Activated naive CD8-positive, alpha-beta T cell treated with anti-CD3 and anti-CD28 coated beads, Interleukin-2, amount 50 U/mL, for 16 hours (primary cell): ENCODE data around the gene PELO.

ENCODE experiments used
- DNase-seq: peaks from one replicate; pipeline ENCODE4 v3.0.0-alpha.2; 2020; ENCODE audit warnings: low read depth, low spot score

Gene PELO

DNA sequence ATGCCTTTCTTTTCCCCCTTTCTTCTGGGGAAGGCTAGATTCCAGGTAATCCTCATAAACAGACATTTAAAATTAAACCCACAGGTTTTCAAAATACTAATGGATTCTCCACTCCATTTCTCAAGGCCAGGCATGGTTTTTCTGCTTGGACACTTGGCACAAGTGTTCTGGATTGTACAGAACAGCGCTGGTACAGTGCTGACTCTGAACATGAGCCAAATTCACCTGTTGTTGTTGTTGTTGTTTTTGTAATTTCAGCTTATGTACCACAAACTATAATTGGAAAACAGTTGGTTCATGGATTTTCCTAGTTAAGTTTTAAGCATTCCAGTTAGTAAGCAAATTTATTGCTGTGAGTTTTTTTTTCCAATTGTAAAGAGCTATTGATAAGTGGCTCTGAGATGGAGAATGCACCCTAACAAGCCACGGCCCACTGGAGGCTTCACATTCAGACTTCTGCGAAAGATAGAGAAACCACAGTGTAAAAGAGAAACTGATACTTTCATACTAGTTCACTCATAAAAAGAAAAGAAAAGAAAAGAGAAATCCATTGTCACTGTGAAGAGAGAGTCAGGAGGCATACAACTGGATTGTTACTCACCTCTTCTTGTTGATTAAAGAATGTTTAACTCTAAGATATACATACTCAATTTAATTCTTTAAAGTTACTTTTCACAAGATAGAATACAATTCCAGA is 16.2 kb upstream of the PELO start:
- DNase-seq = no peak

DNA sequence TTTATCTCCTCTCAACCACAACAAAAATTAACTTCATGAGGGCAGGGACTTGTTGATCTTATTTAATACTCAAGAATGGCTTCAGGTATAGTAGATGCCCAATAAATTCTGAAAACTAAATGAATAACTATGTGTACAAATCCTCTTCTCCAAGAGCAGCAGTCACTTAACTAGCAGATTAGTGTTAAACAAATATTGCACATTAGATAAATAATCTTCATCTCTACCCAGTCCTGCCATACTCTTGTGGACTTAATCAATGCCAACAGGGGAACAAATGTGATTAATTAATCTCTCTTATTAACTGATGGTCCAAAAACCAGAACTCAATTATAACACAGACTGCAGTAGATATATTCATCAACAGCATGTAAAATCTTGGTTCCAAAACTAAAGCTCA is 15.0 kb upstream of the PELO start:
- DNase-seq = no peak

DNA sequence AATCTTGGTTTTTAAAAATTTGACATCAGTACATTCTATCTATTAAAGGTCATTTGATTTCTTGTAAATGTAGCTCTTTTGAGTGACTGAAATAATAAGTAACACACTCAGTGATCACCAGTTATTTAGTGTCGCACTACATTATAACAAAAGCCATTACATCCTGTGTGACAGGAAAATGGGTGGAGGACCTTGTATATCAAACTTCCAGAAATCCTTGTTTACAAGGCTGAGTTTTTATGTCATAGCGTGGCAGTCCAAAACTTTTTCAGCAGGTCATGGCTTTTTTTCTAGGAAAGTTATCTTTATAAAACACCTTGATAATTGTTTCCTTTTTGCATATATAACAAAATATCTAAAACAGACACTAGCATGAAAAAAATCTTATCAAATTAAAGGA is 14.4 kb upstream of the PELO start:
- no peak for DNase-seq

DNA sequence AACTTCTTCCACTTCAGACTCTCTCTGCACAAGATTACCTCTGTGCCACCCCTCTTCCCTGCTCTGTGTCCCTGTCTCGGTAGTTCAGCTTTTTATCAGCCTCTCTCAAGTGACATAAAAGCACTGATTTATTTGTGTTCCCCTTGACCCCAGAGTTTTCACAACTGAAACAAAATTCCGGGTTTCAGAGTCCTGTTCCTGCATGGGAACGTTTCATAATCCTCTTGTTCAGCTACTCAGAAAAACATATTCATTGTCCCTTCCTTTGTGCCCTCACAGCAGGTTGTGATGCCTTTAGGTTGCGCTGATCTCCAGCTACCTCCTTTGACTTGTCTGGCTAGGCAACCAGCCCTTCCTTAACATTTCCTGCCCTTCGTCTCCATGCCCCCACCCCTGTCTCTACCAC is 13.7 kb upstream of the PELO start:
- no peak for DNase-seq

DNA sequence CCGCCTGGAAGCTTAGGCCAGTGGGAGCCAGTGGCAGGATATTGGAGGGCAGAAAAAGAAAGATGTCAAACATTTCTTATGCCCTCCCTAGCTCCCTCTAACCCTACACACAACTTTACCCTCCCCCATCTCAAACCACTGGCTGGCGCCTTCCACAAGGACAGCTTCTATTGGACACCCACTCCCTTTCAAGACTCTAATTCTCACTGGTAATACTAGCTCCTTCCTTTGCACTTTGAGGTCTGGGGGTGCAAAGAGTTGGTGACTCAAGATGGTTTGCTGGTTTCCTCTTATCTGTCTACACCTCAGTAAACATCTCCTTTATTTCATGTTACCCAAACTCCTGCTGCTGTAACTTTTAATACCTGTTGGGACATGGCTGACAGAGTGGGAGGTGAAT is 11.6 kb upstream of the PELO start:
- DNase-seq = no peak

DNA sequence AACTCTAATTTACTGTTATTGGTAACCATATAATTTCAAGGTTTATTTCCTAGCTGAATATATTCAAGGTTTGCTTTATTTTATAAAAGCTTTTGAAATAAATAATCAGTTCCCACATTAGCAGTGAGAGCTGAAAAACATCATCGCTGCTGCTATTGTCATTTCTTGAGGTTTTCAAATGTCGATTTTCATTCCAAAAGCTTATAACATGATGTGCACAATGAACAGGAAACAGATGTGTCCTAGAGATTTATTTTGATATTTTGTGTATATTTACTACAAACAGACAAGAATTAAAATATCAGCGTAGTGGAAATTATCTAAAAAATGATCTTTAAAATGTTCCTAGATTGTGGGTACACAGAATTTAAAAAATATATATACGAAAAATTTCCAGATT is 10.5 kb upstream of the PELO start:
- DNase-seq = no peak

DNA sequence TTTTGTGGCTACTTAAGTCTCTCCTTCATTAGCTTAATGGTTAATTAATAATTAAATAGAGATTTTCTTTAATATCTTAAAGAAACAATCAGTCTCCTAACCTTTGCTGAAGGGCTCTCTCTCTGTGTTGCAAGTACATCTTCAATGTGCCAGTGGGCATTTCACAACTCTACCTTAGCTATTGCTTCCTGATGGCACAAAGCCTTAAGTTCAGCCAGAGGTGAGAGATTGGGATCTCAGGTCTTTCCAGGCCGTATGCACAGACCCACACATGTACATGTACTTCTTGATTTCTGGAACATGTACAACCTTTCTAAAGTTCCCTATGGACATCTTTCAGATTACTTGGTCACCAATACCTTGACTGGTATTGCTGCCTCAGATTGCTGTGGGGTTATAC is 8.9 kb upstream of the PELO start:
- DNase-seq = no peak

DNA sequence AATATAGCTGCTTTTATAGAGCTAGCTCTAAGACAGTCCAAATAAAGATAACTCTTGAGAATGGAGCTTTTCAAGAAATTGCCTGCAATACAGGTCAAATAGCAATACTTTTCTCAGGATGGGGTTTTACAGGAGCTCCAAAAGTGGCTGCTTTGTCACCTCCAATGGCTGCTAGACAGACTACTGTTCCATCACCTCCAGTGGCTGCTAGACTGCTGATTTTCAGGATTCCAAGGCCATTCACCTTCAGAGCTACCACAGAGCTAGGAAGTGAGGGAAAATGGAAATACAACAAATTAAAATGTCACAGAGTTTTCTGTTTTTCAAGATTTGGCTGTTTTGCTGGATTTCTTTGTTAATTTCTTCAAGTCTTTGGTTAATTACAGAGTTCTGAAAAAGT is 8.5 kb upstream of the PELO start:
- no peak for DNase-seq

DNA sequence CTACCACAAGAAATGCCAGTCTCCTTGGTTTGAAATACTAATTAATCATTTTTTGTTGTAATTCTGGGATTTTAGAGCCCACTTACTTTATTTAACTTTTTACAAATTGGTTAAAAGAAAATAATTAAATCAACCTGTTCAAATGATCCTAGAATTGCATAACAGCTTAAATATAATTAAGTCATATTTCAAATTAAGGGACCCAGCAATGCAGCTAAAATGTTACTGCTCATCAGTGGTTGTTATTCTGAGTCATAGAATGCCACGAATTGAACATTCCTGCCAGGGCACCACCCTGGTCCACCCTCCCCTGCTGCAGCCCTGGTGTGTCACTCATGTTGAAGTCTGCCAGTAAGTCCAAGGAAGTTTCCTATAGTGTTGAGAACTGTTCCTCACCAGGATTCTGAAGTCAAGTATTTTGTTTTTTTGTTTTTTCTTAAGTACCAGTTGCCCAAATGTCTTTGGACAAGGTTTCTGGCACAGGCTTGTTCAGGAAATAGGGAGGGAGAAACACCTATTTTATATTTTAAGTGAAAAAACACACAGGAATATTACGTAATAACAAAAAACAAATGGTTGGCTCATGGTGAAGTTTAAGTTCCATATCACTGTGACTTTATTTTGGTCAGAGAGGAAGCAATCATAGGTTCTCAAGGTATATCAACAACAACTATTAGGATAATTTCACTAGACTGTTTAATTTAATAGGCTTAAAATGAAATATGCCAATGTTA is 4.3 kb upstream of the PELO start:
- no peak for DNase-seq

DNA sequence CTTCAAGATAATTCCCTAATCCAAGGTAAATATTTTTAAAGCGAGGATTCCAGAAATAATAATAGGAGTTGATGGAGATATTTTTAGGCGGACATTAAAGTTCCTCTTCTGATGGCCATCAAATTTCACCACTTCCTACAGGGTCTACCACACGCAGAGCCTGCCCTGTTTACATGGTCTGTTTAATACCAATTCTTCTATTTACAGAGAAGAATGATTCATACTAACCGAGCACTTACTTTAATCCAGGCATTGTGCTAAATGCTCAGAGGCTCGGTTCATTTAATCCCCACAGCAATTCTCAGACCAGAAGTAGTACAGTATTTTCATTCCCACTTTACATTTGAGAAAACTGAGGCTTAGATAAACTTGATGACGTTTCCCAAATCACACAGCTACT is 3.0 kb upstream of the PELO start:
- no peak for DNase-seq

DNA sequence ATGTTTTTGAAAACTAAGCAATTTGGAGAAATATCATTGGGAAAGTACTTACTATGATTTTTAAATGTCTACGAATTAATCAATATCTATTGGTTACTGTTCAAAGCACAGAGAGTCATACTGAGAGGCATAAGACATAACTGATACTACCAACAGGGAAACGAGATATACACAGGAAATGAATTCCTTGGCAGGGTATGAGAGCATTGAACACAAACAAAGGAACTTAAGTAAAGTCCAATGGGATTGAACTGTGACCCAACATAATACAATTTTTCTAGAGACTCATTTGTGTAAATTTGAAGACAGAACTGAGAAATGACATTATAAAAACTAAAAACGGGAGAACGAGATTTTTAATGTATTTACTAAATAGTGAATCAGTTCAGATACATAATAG is 1.3 kb upstream of the PELO start:
- no peak for DNase-seq

DNA sequence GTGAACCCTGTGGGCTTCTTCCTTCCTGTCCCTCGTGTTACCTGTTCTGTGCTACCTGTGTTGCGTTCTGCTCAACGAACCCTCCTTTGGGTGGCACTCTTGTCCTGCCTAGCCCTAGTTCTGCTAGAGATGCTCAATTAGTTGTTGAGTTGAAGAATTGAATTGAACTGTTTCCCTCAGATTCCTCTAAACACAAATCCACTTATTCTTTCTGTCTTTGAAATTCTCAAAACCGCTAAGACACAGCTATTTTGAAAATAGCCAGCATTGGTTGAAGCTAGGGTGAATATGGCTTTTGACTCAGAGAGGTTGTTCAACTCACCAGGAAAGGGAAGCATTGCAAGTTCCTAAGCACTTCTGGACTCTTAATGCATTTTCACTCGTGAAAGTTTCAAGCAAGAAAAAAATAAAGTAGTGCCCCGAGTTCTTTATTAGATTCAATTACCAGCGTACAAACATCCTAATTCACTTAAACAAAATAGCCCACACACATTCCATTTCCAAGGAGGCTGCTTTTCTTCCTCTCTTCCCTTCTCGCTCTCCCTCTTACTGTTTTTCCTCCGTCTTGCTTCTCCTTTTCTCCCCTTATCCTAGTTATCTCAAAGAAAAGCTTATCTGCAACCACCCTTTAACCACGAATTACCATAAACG is 642 bp upstream of the PELO start:
- DNase-seq = no peak

DNA sequence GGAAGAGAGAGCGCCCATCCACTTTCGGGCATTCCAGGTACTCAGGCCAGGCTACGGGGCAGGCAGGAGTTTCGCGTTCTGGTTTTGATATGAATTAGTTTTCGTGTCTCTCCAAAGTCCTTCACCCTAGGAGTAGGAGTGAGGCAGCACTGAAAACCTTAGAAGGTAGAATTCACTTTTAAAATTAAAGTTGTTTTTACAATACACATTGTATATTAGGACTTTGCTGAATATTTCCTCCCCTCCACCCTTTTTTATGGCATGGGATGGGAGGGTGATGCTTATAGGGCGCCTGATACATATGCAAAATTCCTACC is 747 bp downstream of the PELO start:
- DNase-seq = no peak

DNA sequence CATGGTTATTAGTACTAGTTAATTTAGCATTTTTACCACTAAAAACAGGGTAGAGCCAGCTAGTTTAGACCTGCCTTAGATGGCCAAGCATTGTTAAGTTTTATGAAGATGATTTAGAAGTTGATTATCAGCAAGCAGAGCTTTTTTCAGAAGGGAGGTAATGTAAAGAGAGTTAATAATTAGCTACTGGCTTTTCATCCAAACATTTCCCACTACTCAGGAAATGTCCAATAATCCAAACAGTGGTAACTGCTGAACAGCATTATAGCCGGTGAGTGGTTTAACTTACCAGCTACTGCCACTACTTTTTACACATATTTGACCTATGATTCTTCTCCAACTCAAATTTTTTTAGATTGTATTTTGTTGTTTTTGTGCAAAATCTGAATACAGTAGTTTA is 1.7 kb downstream of the PELO start:
- no peak for DNase-seq

DNA sequence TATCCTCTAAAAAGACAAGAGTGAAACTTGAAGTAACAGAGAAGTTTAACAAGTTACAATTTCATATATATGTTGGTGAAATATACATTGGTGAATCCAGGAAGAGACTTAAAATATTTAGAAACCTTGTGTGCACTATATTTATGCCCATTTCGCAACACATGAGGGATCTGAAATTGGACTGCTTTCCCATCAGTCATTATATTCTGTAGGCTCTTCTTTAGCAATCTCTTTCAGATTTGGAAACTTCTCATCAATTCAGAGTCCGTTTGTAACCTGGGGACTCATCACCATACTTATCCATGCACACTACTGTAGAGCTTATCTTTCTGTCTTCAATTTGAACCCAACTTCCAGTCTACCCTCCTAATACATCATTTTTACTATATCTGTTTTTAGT is 2.1 kb downstream of the PELO start:
- DNase-seq = no peak

DNA sequence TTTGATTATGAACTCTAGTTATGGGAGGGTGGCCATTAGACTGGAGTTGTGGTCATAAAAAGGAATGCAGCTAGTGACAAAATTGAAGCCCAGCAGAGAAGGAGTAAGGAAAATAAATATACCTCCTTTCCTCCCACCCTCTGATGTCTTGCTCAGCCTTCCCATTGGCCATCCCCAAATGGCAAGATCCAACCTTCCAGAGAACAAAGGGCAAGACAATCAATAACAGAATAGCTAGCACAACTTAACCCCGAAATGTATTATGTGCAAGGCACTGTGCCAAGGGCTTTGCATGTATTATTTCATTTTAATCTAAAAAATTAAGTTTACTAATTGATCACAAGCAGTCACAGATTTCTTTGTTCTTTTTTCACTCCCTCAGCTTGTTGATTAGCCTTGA is 3.6 kb downstream of the PELO start:
- DNase-seq = no peak

DNA sequence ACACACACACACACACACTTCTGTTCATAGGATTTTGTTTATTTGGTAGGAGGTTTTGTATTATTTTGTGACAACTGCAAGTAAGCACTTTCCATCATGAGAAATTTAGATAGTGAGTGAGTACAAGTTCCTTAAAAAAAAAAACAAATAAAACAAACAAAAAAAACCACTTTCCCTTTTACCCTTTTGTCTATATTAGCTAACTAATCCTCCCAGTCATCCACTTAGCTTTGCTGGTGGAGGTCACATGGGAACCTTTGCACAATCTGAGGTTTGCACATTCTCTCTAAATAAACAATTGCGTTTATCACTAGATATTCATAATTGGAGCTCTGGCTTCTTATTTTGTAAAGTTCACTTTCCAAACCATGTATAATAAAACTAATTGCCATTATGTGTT is 6.8 kb downstream of the PELO start:
- no peak for DNase-seq

DNA sequence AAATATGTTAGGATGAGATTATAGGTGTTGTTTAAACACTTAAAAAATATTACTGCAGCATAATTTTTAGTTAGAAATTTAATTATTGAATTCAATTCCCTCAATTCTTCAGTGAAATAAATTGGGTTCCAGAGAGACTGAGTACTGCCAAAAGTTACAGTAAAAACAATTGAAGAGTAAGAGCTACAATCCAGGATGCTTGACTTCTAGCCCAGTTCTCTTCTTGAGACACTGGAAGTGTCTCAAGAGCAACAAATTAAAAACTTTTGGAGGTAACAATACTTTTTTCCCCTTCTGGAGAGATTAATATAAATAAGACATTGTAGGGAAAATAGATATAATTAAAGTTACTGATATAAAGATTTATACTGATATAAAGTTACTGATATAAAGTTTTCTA is 8.3 kb downstream of the PELO start:
- no peak for DNase-seq

DNA sequence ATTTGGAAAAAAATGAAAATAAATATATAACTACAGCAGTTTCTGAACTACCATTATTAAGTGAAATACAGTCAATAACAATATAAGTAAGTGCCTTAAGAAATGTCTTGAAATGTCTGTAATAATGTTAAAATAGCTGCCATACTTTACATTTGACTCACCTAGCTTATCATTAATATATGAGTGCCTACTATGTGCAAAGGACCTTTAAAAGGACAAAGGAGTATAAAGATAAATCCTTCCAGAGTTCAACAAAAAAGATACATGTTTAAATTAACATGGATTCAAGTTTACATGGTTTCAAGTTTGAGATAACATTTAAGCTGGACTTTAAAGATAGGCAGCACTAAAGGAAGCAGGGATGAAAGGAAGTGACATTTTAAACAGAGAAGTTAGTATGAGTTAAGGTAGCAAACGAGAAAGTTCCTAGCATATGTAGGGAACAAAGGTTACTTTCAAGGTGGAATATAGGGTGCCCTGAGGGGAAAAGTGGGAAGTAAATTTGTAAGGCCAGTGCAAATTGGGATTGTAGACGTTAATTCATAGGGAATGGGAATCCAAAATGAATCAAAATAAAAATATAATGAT is 8.9 kb downstream of the PELO start:
- DNase-seq = no peak

DNA sequence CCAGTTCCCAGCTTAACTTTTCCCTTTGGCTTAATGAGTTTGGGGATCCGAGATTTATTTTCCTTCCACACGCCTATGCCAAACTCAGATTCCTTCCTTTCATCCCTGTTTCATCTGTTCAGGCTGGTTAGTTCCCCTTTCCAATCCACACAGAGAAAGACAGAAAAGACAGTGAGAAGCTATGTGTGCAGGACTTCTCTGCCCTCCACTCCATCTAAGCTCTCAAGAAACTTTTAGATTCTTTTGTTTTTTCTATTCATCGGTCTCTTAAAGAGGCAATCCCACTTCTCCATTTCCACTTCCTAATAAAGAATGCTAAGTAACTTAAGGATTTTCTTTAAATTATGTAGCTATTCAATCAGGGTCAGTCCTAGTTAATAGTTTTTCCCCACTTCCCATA is 11.2 kb downstream of the PELO start:
- DNase-seq = no peak

DNA sequence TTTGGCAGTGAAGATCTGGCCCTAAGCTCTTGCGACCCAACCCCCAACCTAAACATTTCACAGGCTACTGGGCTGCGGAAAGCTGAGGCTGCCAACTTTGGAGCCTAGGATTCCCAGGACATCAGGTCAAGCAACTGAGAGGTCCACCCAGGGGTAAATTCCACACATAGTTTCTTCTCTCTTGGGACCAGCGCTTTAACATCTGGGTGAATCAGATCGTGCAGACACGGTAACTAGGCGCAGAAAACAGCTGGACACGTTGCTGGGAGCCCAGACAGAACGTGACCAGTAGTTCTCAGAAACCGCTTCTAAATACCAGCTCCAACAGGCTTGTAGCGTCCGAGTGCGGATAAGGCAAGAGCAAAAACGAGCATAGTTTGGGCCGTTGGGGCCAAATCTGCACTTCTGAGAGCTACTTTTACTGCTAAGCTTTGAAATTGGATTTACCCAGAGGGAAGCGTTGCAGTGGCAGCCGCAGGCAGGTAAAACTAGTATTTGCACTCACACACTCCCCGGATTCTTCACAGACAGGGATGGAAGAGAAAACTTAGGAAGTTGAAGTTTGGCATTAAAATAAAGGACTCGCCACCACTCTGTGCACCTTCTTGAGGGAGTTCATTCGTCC is 11.8 kb downstream of the PELO start:
- DNase-seq = no peak

DNA sequence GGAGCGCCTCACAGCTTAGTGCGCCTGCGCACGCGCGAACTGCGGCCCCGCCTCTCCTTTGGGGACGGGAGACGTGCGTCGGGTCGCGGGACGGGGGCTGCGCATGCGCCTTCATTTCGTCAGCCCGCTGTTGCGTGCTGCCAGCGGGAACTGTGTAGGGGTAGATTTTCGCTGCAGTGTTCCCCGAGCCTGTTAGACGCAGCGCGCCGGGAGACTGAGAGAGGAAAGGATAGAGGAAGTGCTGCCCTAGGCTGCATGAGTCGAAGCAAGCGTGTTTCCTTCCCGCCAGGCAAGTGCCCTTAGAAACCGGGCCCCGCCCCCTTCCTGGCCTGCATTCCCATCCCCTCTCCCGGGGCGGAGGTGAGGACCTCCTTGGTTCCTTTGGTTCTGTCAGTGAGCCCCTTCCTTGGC is 12.3 kb downstream of the PELO start:
- peak; percentile 92 for DNase-seq
